Measurements from ENCODE around the gene LRRC30. TPM values are rescaled to one million over a fixed set of nuclear protein-coding genes. Genes with fewer than 3 reads are reported as not detected.

Gene LRRC30
- total RNA-seq, 4 donors from 2014 or later = not detected

- intact Hi-C loops (cut with DNase I; ENCODE audit: low total_unique reads) = no loop called here
- TF ChIP-seq CTCF (IDR thresholded peaks at IDR 0.05) = no peak
- TF ChIP-seq POLR2A (IDR thresholded peaks at IDR 0.05) = no peak
- Histone ChIP-seq H3K36me3 (no peaks in the 10 kb centered on the region), H3K4me3 (no peak overlapping the region), H3K4me1 (no peaks in the 10 kb centered on the region), H3K27ac (no peak overlapping the region), H3K27me3 (no peaks in the 10 kb centered on the region), H3K9me3 (no peaks in the 10 kb centered on the region)
- no peak for DNase-seq
Observed at GRCh38 chr18:7237673-7238272, 6.9 kb downstream of the LRRC30 start.

- TF ChIP-seq CTCF (IDR thresholded peaks at IDR 0.05) (no peak), POLR2A (IDR thresholded peaks at IDR 0.05) (no peak)
- no peaks in the 10 kb centered on the region for H3K9me3 ChIP-seq
- no peaks in the 10 kb centered on the region for H3K36me3 ChIP-seq
- H3K27ac ChIP-seq = no peak overlapping the region
- H3K4me3 ChIP-seq = no peak overlapping the region
- H3K27me3 ChIP-seq = no peaks in the 10 kb centered on the region
- intact Hi-C loops (cut with DNase I; ENCODE audit: low total_unique reads) = no loop called here
- H3K4me1 ChIP-seq = no peaks in the 10 kb centered on the region
- no peak for DNase-seq
Observed at GRCh38 chr18:7242926-7243325, 12.0 kb downstream of the LRRC30 start.

- no peaks in the 10 kb centered on the region for H3K36me3 ChIP-seq
- no peaks in the 10 kb centered on the region for H3K4me1 ChIP-seq
- no peaks in the 10 kb centered on the region for H3K27me3 ChIP-seq
- no peak for DNase-seq
- no peak overlapping the region for H3K4me3 ChIP-seq
- H3K27ac ChIP-seq = no peak overlapping the region
- TF ChIP-seq CTCF (IDR thresholded peaks at IDR 0.05) (no peak), POLR2A (IDR thresholded peaks at IDR 0.05) (no peak)
- intact Hi-C loops (cut with DNase I; ENCODE audit: low total_unique reads) = no loop called here
- H3K9me3 ChIP-seq = no peaks in the 10 kb centered on the region
Observed at GRCh38 chr18:7248877-7249276, 18.0 kb downstream of the LRRC30 start.

GRCh38 chr18:7254163-7254562 is 23.3 kb downstream of the LRRC30 start:
- intact Hi-C loops (cut with DNase I; ENCODE audit: low total_unique reads) = no loop called here
- DNase-seq = no peak

GRCh38 chr18:7255054-7255453 is 24.2 kb downstream of the LRRC30 start:
- H3K4me3 ChIP-seq = no peak overlapping the region
- TF ChIP-seq POLR2A (IDR thresholded peaks at IDR 0.05) (no peak), CTCF (IDR thresholded peaks at IDR 0.05) (no peak)
- H3K36me3 ChIP-seq = no peaks in the 10 kb centered on the region
- no peaks in the 10 kb centered on the region for H3K27me3 ChIP-seq
- no peaks in the 10 kb centered on the region for H3K9me3 ChIP-seq
- H3K4me1 ChIP-seq = no peaks in the 10 kb centered on the region
- intact Hi-C loops (cut with DNase I; ENCODE audit: low total_unique reads) = no loop called here
- H3K27ac ChIP-seq = no peak overlapping the region
- no peak for DNase-seq

More at GRCh38 chr18:7254163-7254562, 23.3 kb downstream of the LRRC30 start:
- H3K27ac ChIP-seq = no peak overlapping the region
- TF ChIP-seq CTCF (IDR thresholded peaks at IDR 0.05) (no peak), POLR2A (IDR thresholded peaks at IDR 0.05) (no peak)
- H3K27me3 ChIP-seq = no peaks in the 10 kb centered on the region
- H3K4me3 ChIP-seq = no peak overlapping the region
- H3K36me3 ChIP-seq = no peaks in the 10 kb centered on the region
- H3K4me1 ChIP-seq = no peaks in the 10 kb centered on the region
- no peaks in the 10 kb centered on the region for H3K9me3 ChIP-seq

Measured in uterus (tissue), 4 donors.